H1 (cell line): Measurements from ENCODE around the gene RB1. TPM values are rescaled to one million over a fixed set of nuclear protein-coding genes. Genes with fewer than 3 reads are reported as not detected.

Source experiments
- CTCF ChIA-PET: fragments of 300-600 bp; sonication (Branson Sonifier 250); formaldehyde crosslinking; loops from one replicate; lab custom pipeline; 2021; ENCODE audit not compliant: partially characterized antibody; lab: Charles Lee
- POLR2A ChIA-PET: fragments of 300-600 bp; sonication (Branson Sonifier 250); formaldehyde crosslinking; loops from one replicate; lab custom pipeline; 2021; ENCODE audit warnings: inconsistent platforms; ENCODE audit not compliant: partially characterized antibody; lab: Charles Lee
- DNase-seq, 2 experiments: peaks; one replicate each; pipeline versions ENCODE4 v3.0.0 to v3.0.0-alpha.2; 2010 to 2022; ENCODE audit warnings: low spot score in 2 of 2, low read depth in 1 of 2, mixed read lengths in 1 of 2
- FAIRE-seq: peaks from 2 replicates; lab custom pipeline; 2011; peaks lifted over from hg19 to GRCh38; lab: Jason Lieb, UNC
- H2AFZ ChIP-seq: 2 replicates; pipeline ENCODE4 v1.8.1; 2012; ENCODE audit warnings: low read length, inconsistent platforms
- H2AK5ac ChIP-seq: 2 replicates; pipeline ENCODE4 v1.6.1; 2013; ENCODE audit warnings: low read depth, low read length
- H2BK120ac ChIP-seq: replicated peaks from 2 replicates; pipeline ENCODE3; 2013; ENCODE audit warnings: low read depth, low read length, inconsistent platforms
- H2BK12ac ChIP-seq: 2 replicates; pipeline ENCODE4 v1.6.1; 2013; ENCODE audit warnings: low read depth, low read length
- H2BK15ac ChIP-seq: 2 replicates; pipeline ENCODE4 v1.6.1; 2013; ENCODE audit warnings: low read length
- H2BK20ac ChIP-seq: 2 replicates; pipeline ENCODE4 v1.6.1; 2013; ENCODE audit warnings: low read length
- H2BK5ac ChIP-seq: 2 replicates; pipeline ENCODE4 v1.6.1; 2013; ENCODE audit warnings: low read depth, low read length
- H3K14ac ChIP-seq: 2 replicates; pipeline ENCODE4 v1.6.1; 2013; ENCODE audit warnings: inconsistent platforms; ENCODE audit not compliant: insufficient read length
- H3K18ac ChIP-seq: 2 replicates; pipeline ENCODE4 v1.6.1; 2013; ENCODE audit warnings: low read length; ENCODE audit errors: extremely low read depth
- H3K23ac ChIP-seq: 2 replicates; pipeline ENCODE4 v1.6.1; 2013; ENCODE audit warnings: inconsistent platforms; ENCODE audit not compliant: insufficient read length
- H3K23me2 ChIP-seq: 2 replicates; pipeline ENCODE4 v1.6.1; 2013; ENCODE audit warnings: low read depth, low read length
- H3K27ac ChIP-seq: 2 replicates; pipeline ENCODE4 v1.6.1; 2011; ENCODE audit warnings: low read depth, low read length, inconsistent platforms
- H3K27me3 ChIP-seq, 4 experiments: replicated peaks in 1 of 4; 1 replicate in 1 of 4; 2 replicates in 3 of 4; pipeline versions ENCODE4 v1.6.1 to v1.8.1; 2011 to 2013; ENCODE audit warnings: low read length in 3 of 4, mild to moderate bottlenecking in 3 of 4, inconsistent platforms in 2 of 4, mixed read lengths in 2 of 4, moderate library complexity in 1 of 4; ENCODE audit not compliant: control insufficient read depth in 3 of 4, insufficient read depth in 3 of 4; ENCODE audit errors: extremely low read depth in 1 of 4
- H3K36me3 ChIP-seq, 4 experiments: 2 replicates each; pipeline versions ENCODE4 v1.6.1 to v1.8.1; 2011 to 2013; ENCODE audit warnings: mild to moderate bottlenecking in 4 of 4, low read length in 3 of 4, moderate library complexity in 2 of 4, control low read depth in 1 of 4, inconsistent platforms in 1 of 4; ENCODE audit not compliant: insufficient read depth in 4 of 4, control insufficient read depth in 2 of 4
- H3K4ac ChIP-seq: replicated peaks from 2 replicates; pipeline ENCODE3; 2013; ENCODE audit warnings: low read length, low read depth, mixed read lengths, inconsistent platforms; ENCODE audit not compliant: insufficient read length
- H3K4me1 ChIP-seq, 4 experiments: replicated peaks in 1 of 4; 1 replicate in 1 of 4; 2 replicates in 3 of 4; pipeline versions ENCODE4 v1.6.1 to v1.8.1; 2011 to 2013; ENCODE audit warnings: low read length in 3 of 4, inconsistent platforms in 2 of 4, mixed read lengths in 1 of 4; ENCODE audit not compliant: insufficient read depth in 4 of 4, control insufficient read depth in 3 of 4
- H3K4me2 ChIP-seq, 2 experiments: 2 replicates each; pipeline versions ENCODE4 v1.6.1 to v1.8.1; 2011 to 2013; ENCODE audit warnings: low read depth in 2 of 2, low read length in 2 of 2, control low read depth in 1 of 2, inconsistent platforms in 1 of 2, mild to moderate bottlenecking in 1 of 2; ENCODE audit not compliant: insufficient read depth in 1 of 2
- H3K4me3 ChIP-seq, 4 experiments: fragments of 200-600, 300-600 bp in 1 of 4; sonication (generic), shearing (Covaris generic), sonication (Bioruptor Twin) in 1 of 4; 2 replicates each; pipeline versions ENCODE4 v1.5.1 to v1.8.1; 2011 to 2016; ENCODE audit warnings: low read length in 4 of 4, low read depth in 3 of 4, control low read depth in 2 of 4, inconsistent platforms in 2 of 4, mild to moderate bottlenecking in 2 of 4, mixed read lengths in 1 of 4, moderate library complexity in 1 of 4; ENCODE audit not compliant: insufficient read depth in 2 of 4; ENCODE audit errors: extremely low read depth in 1 of 4
- H3K56ac ChIP-seq: replicated peaks from 2 replicates; pipeline ENCODE3; 2013; ENCODE audit warnings: low read depth, mild to moderate bottlenecking, mixed read lengths, low read length, inconsistent platforms; ENCODE audit not compliant: insufficient read length
- H3K79me1 ChIP-seq: 2 replicates; pipeline ENCODE4 v1.6.1; 2013; ENCODE audit warnings: low read depth, low read length, control low read depth
- H3K79me2 ChIP-seq, 2 experiments: 2 replicates each; pipeline versions ENCODE4 v1.6.1 to v1.8.1; 2012 to 2013; ENCODE audit warnings: low read length in 2 of 2, mild to moderate bottlenecking in 2 of 2, inconsistent platforms in 1 of 2; ENCODE audit not compliant: insufficient read depth in 2 of 2, control insufficient read depth in 1 of 2
- H3K9ac ChIP-seq, 4 experiments: replicated peaks in 1 of 4; 1 replicate in 1 of 4; 2 replicates in 3 of 4; pipeline versions ENCODE4 v1.6.1 to v1.8.1; 2011 to 2013; ENCODE audit warnings: low read depth in 3 of 4, low read length in 3 of 4, control low read depth in 2 of 4, mild to moderate bottlenecking in 2 of 4, moderate library complexity in 2 of 4, inconsistent platforms in 1 of 4; ENCODE audit errors: extremely low read depth in 1 of 4
- H3K9me3 ChIP-seq, 2 experiments: 2 replicates each; pipeline versions ENCODE4 v1.6.1 to v1.8.1; 2012 to 2013; ENCODE audit warnings: mild to moderate bottlenecking in 2 of 2, moderate library complexity in 2 of 2, control low read depth in 1 of 2, inconsistent platforms in 1 of 2, low read depth in 1 of 2, low read length in 1 of 2, mixed read lengths in 1 of 2; ENCODE audit not compliant: insufficient read depth in 2 of 2
- H4K20me1 ChIP-seq, 2 experiments: replicated peaks in 1 of 2; 2 replicates each; pipeline versions ENCODE3 to v1.8.1; 2011 to 2013; ENCODE audit warnings: inconsistent platforms in 2 of 2, low read length in 2 of 2, mild to moderate bottlenecking in 1 of 2; ENCODE audit not compliant: insufficient read depth in 2 of 2, control insufficient read depth in 1 of 2
- H4K5ac ChIP-seq: 2 replicates; pipeline ENCODE4 v1.6.1; 2013; ENCODE audit warnings: low read length, low read depth, mixed read lengths, inconsistent platforms; ENCODE audit not compliant: insufficient read length
- H4K8ac ChIP-seq: 2 replicates; pipeline ENCODE4 v1.8.0; 2013; ENCODE audit warnings: mild to moderate bottlenecking, moderate library complexity, low read length, inconsistent platforms; ENCODE audit not compliant: insufficient read depth; ENCODE audit errors: extremely low read depth
- H4K91ac ChIP-seq: replicated peaks from 2 replicates; pipeline ENCODE3; 2013; ENCODE audit warnings: low read length, mixed read lengths, inconsistent platforms; ENCODE audit not compliant: insufficient read length
- ATF2 ChIP-seq: IDR thresholded peaks from 2 replicates; pipeline ENCODE4 v1.6.1; 2012; ENCODE audit warnings: low read length, inconsistent platforms
- CBX5 ChIP-seq: fragments of 300-800, 300-1000 bp; sonication (generic); IDR thresholded peaks from 2 replicates; pipeline ENCODE4 v1.7.1; 2016; ENCODE audit warnings: antibody characterized with exemption, low read length, low read depth
- CBX8 ChIP-seq: fragments of 300-800, 300-1000 bp; sonication (generic); IDR thresholded peaks from 2 replicates; pipeline ENCODE4 v1.7.1; 2016; ENCODE audit warnings: low read depth, low read length, borderline replicate concordance
- GTF2F1 ChIP-seq: IDR thresholded peaks from 2 replicates; pipeline ENCODE4 v1.6.1; 2012; ENCODE audit warnings: low read depth, low read length, improper control_type of control experiment, borderline replicate concordance
- KDM1A ChIP-seq: fragments of 200-600, 300-600 bp; sonication (generic); IDR thresholded peaks from 2 replicates; pipeline ENCODE4 v1.7.1; 2016; ENCODE audit warnings: mild to moderate bottlenecking, low read length, borderline replicate concordance
- POU5F1 ChIP-seq: IDR thresholded peaks from 2 replicates; pipeline ENCODE4 v1.6.1; 2011; ENCODE audit warnings: low read depth, mild to moderate bottlenecking, low read length, moderate library complexity
- TCF12 ChIP-seq: IDR thresholded peaks from 2 replicates; pipeline ENCODE4 v1.6.1; 2011; ENCODE audit warnings: low read depth, mild to moderate bottlenecking, low read length
- ZNF274 ChIP-seq: IDR thresholded peaks from 2 replicates; pipeline ENCODE4 v1.7.0; 2012; ENCODE audit warnings: low read length, borderline replicate concordance; ENCODE audit errors: extremely low read depth
- WGBS, 2 experiments: shearing (Covaris generic) in 1 of 2; methylation state at CpG; one replicate each; pipeline versions ENCODE4 v1.1.6 to v1.1.7; 2013 to 2015; ENCODE audit warnings: low lambda C conversion rate in 2 of 2, mixed read lengths in 2 of 2, inconsistent platforms in 1 of 2, low coverage in 1 of 2, missing lambda C conversion rate in 1 of 2; ENCODE audit not compliant: insufficient replicate concordance in 2 of 2, insufficient coverage in 1 of 2, insufficient read length in 1 of 2; ENCODE audit errors: extremely low coverage in 1 of 2, missing lambda C conversion rate in 1 of 2; 5-methylcytosine and 5-hydroxymethylcytosine counted together
- polyA plus RNA-seq, 7 experiments: library from polyadenylated mRNA; depleted of rRNA in 3 of 7; stranded (reverse) in 5 of 7; unstranded in 2 of 7; fragments of >200 nt in 5 of 7; fragments of 200-250 nt in 2 of 7; gene quantifications; 1 replicate in 5 of 7; 2 replicates in 1 of 7; 4 replicates in 1 of 7; pipeline versions ENCODE4 v1.2.1 to v1.2.3, GENCODE V29; 2011 to 2013; ENCODE audit warnings: missing spikeins in 2 of 7, mixed read lengths in 2 of 7
- total RNA-seq: library from RNA; stranded (reverse); fragmentation: NEBNext Ultra II Directional; extraction: Animal tissue kit (Norgen Biotek cat#: 25700); gene quantifications from 2 replicates; pipeline ENCODE4 v1.2.1, GENCODE V29; 2021
- TF ChIP-seq, protein P1 (sequence below): IDR thresholded peaks from 2 replicates; pipeline ENCODE4 v1.6.1; 2011; ENCODE audit warnings: low read length, improper control_type of control experiment

The RB1 gene
- total and polyA plus RNA-seq, 2 of the 8 experiments (the other 6 are each of a cell fraction or from before 2014, with no cell fraction given), result 4.1 to 17.5 TPM

- H3K79me1 ChIP-seq, result no peaks in the 10 kb centered on the region
- H3K9ac ChIP-seq, result no peak overlapping the region
- 86% methylated on average over 3 of the region's 3 CpGs; no CpG with 5 or more reads in 1 of the 2 experiments for WGBS, 2 experiments
- no peak overlapping the region for H2BK12ac ChIP-seq
- FAIRE-seq, result no peak
- no peak overlapping the region for H4K91ac ChIP-seq
- no peak overlapping the region for H3K4ac ChIP-seq
- H3K23me2 ChIP-seq, result no peaks in the 10 kb centered on the region
- H3K18ac ChIP-seq, result no peak overlapping the region
- no peaks in the 10 kb centered on the region for H3K36me3 ChIP-seq
- ChIA-PET POLR2A (no interaction called here), CTCF (interaction anchor here (1.0 kb wide), 1 partner anchor 94 kb away, joined by 3 read pairs; no protein-coding TSS in a partner anchor)
- H3K27ac ChIP-seq, result no peak overlapping the region
- H3K23ac ChIP-seq, result no peak overlapping the region
- no peak overlapping the region for H2BK20ac ChIP-seq
- H4K20me1 ChIP-seq, result no peaks in the 10 kb centered on the region
- no peak overlapping the region for H3K4me3 ChIP-seq
- no peak overlapping the region for H3K56ac ChIP-seq
- no peak overlapping the region for H2BK15ac ChIP-seq
- H2BK120ac ChIP-seq, result no peak overlapping the region
- TF ChIP-seq, protein P1, sequence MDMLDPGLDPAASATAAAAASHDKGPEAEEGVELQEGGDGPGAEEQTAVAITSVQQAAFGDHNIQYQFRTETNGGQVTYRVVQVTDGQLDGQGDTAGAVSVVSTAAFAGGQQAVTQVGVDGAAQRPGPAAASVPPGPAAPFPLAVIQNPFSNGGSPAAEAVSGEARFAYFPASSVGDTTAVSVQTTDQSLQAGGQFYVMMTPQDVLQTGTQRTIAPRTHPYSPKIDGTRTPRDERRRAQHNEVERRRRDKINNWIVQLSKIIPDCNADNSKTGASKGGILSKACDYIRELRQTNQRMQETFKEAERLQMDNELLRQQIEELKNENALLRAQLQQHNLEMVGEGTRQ, result no peak
- TF ChIP-seq KDM1A, result no peak
- TF ChIP-seq CBX8, result no peak
- TF ChIP-seq ZNF274, result no peak
- TF ChIP-seq TCF12, result no peak
- TF ChIP-seq POU5F1, result no peak
- TF ChIP-seq CBX5, result no peak
- no peak for TF ChIP-seq GTF2F1
- no peak for TF ChIP-seq ATF2
- H3K9me3 ChIP-seq, result no peaks in the 10 kb centered on the region
- H3K14ac ChIP-seq, result no peak overlapping the region
- H4K8ac ChIP-seq, result no peak overlapping the region
- H3K4me2 ChIP-seq, result no peak overlapping the region
- H2AFZ ChIP-seq, result no peak overlapping the region
- no peak overlapping the region for H2BK5ac ChIP-seq
- H3K27me3 ChIP-seq, result no peaks in the 10 kb centered on the region
- DNase-seq, result no peak
- H2AK5ac ChIP-seq, result no peak overlapping the region
- no peak overlapping the region for H4K5ac ChIP-seq
- no peaks in the 10 kb centered on the region for H3K4me1 ChIP-seq
- H3K79me2 ChIP-seq, result no peaks in the 10 kb centered on the region
These were observed 125.5 kb downstream of the RB1 start for GRCh38 chr13:48429036-48429435.
